Fibroblast of skin of scalp (primary cell): ENCODE measurements around the gene RABEP2.
A peak's percentile ranks its signal among the peaks of the same experiment; 100 is the strongest.
"Not testable (repeated sequence)": the region's sequence is repeated elsewhere in the genome, so short reads cannot be mapped to it uniquely, and the experiment has no call there.

Experiments
- DNase-seq: peaks from one replicate; pipeline ENCODE4 v3.0.0-alpha.2; 2013

The RABEP2 gene

DNA sequence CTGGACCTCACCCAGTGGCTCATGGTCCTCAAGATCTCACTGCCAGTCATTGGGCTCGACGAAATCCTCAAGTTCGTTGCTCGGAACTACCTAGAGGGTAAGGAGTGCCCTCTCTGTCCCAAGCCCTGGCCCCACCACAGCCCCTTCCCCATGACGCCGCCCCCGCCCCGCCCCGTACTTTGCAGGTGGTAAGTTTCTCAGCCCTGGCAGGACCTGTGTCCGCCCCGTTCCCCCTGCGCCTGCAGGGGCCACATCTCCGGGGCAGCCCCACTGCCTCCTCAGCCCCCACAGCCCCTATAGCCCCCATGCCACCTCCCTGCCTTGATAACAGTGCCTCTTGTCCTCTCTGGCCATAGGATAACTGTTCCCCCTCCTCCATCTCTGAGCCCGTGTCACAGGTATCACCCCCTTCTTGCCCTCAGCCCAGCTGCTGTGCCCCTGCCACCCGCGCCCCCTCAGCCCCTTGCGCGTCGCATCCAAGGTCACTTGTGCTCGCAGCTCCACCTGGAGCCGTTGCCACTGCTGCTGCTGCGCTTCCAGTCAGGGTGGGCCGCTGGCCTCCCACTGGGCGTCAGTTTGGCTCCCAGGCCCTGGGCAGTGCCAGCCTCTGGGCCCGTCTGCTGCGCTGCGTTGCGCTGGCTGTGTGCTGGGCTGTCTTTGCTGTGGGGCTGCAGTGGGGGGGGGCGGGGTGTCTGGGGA is 21.5 kb downstream of the RABEP2 start:
- DNase-seq, result no peak

DNA sequence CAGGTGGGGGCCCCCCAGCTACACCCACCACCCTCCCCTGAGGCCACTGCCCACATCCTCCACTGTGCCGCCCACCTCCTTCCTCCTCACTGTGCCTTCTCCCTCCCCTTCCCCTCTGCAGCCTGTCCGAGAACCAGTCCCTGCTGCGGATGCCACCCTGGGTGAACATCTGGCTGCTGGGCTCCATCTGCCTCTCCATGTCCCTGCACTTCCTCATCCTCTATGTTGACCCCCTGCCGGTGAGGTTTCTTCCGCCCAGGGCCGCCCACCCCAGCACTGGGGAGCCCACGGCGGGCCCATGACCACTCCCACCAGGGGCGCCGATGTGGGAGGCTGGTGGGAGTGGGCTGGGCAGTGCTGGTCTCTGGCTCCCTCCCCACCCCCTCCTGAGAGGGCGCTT is 22.1 kb downstream of the RABEP2 start:
- no peak for DNase-seq

DNA sequence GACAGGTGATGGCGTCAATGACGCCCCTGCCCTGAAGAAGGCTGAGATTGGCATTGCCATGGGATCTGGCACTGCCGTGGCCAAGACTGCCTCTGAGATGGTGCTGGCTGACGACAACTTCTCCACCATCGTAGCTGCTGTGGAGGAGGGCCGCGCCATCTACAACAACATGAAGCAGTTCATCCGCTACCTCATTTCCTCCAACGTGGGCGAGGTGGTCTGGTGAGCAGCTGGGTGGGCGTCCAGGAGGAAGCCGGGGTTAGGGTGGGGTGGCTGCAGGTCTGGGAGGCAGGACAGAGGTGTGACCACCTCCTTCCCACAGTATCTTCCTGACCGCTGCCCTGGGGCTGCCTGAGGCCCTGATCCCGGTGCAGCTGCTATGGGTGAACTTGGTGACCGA is 23.2 kb downstream of the RABEP2 start:
- no peak for DNase-seq

- DNase-seq, result no peak
Observed at GRCh38 chr16:28900601-28901000, 24.4 kb downstream of the RABEP2 start.

DNA sequence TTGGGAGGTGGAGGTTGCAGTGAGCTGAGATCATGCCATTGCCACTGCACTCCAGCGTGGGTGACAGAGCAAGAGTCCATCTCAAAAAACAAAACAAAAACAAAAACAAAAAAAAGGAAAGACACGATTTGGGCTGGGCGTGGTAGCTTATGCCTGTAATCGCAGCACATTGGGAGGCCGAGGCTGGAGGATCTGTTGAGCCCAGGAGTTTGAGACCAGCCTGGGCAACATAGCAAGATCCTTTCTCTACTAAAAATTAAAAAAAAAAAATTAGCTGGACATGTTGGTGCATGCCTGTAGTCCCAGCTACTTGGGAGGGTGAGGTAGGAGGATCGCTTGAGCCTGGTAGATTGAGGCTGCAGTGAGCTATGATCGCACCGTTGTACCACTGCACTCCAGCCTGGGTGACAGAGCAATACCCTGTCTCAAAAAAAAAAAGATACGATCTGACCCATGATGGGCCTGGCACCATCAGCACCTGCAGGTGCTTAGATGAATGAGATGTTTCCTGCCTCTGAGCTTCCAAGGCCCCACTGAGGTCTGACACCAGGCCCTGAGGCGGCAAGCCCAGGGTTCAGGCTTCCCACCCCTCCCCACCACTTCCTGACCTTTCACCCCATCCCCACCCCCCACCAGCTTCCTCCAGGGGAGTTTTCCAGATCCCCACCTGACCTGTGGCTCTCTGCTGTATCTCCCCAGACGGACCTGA is 25.0 kb downstream of the RABEP2 start:
- no peak for DNase-seq

DNA sequence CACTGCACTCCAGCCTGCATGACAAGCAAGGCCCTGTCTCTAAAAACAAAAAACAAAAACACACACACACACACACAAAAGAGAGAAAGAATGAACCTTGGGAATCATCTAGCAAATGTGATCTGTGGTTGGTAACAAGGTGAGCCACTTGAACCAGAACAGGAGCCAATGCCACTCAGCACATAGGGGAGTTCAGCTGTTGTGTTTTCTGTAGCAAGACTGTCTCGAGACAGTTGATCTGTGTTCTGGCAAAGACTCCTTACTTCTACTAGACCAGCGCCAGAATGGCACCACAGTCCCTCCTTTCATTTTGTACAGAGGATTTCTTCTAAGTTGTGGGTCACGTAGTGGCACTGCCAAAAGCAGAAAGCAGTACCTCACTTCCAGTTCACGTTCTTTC is 26.1 kb downstream of the RABEP2 start:
- DNase-seq, result no peak

- no peak for DNase-seq
Observed at GRCh38 chr16:28898266-28898665, 26.8 kb downstream of the RABEP2 start.

DNA sequence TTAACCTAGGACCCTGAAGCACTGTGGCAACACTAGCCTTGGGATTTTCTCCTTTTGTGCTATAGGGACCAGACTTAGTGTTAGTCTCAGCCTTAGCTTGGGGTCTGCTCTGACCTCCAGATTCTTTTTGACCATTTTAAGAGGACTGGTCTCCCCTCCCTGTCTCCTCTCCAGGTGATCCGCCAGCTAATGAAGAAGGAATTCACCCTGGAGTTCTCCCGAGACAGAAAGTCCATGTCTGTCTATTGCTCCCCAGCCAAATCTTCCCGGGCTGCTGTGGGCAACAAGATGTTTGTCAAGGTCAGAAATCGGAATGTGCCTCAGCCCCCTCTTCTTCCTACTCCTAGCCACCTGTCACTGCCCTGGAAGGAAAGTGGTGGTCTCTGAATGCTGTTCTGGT is 27.2 kb downstream of the RABEP2 start:
- DNase-seq, result no peak

- DNase-seq, result no peak
Observed at GRCh38 chr16:28895609-28896008, 29.4 kb downstream of the RABEP2 start.

DNA sequence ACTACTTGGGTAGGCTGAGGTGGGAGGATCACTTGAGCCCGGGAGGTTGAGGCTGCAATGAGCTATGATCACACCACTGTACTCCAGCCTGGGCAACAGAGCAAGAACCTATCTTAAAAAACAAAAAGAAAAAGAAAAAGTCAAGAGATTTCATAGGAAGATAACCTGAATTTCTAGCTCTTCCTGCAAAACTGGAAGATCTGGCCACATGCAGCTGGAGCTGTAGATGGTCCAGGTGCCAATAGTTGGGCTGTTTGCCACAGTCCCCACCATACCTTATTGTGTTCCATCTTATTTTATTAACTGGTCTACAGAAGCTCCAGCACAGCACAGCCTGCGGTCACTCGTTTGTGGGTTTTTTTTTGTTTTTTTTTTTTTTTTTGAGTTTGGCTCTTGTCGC is 31.7 kb downstream of the RABEP2 start:
- no peak for DNase-seq

DNA sequence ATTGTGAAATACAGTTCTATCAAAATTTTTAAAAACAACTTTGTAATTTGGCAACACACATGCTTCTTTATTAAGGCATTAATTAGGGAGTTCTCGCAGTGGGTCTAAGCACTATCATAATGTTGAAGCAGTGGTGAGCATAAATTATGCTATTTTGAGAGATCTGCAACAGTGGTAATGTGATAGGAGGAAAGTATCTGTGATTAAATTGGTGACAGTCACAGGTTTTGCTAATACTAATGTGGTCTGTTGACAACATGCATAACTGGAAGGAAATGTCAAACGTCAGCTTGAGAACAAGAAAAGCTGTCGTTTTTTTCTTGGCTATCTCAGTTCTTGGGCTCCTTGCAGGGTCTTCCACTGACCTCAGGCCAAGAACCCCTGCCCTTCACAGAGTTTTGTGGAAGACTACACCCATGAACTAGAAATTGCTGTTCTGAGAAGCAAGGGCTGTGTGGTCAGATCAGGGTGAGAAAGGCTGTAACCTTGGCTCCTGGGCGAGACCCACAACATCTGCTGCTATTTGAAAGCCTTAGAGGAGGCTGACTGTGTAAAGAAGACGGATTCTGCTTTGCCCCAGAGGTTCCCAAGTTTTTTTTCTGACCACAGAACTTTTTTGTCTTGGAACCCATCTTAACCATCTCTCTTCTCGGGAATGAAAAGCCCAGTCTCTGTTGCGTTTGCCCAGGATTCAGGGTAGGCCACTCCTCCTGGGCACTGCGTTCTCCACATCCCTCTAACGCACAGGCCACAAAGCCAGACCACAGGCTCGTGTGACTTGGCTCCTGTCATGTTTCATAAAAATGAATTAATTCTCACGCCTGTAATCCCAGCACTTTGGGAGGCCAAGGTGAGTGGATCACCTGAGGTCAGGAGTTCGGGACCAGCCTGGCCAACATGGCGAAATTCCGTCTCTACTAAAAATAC is 32.8 kb downstream of the RABEP2 start:
- DNase-seq, result no peak

DNA sequence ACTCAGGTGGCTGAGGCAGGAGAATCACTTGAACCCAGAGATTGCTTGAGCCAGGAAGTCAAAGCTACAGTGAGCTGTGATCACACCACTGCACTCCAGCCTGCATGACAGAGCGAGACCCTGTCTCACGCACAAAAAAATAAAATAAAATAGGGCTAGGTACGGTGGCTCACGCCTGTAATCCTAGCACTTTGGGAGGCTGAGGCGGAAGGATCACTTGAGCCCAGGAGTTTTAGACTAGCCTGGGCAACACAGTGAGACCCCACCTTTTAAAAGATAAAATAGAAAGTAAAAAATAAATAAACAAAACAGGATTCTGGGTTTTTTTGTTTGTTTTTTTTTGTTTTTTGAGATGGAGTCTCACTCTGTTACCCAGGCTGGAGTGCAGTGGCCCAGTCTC is 34.7 kb downstream of the RABEP2 start:
- not testable (repeated sequence) for DNase-seq

DNA sequence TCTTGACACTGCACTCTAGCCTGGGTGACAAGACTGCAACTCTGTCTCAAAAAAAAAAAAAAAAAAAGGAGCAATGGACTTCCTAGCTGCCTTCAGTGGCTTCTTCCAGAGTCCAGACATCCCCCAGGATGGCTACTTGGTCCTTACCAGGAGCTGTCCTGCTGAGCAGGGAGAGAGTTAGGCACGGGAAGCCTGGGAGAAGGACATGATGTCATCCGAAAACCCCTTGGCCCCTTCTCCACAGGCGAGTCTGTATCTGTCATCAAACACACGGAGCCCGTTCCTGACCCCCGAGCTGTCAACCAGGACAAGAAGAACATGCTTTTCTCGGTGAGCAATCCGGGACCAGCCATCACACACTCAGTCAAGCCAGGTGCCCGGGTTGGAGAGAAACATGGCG is 38.1 kb downstream of the RABEP2 start:
- DNase-seq, result no peak

- no peak for DNase-seq
Observed at GRCh38 chr16:28884045-28884444, 41.0 kb downstream of the RABEP2 start.

- DNase-seq, result no peak
Observed at GRCh38 chr16:28883221-28883996, 41.6 kb downstream of the RABEP2 start.

DNA sequence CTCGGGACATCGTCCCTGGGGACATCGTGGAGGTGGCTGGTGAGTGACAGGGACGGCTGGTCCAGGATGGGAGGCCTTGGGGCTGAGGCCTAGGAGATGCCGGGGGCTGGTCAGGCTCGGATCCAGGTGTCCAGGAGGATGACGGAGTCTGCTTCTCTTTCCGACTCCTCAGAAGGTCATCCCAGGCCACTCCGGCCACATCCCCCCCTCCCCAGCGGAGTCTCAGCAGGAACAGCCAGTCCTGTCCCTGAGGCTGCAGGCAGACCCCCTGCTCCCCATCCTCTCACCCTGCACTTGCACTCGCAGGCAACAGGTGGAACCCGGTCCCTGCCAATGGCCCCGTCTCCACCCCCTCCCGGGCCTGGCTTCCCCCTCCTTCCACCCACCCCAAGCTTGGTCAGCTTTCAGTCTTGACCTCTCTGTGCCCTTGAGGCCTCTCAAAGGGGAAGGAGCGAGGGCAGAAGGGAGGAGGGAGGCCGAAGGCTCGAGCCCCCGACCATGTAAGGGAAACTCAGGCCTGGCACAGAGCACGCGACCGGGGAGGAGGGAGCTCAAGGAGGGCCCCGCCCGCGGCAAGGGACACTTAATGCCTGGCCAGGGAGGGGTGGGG is 42.4 kb downstream of the RABEP2 start:
- no peak for DNase-seq

- DNase-seq, result not testable (repeated sequence)
Observed at GRCh38 chr16:28881565-28881964, 43.5 kb downstream of the RABEP2 start.

DNA sequence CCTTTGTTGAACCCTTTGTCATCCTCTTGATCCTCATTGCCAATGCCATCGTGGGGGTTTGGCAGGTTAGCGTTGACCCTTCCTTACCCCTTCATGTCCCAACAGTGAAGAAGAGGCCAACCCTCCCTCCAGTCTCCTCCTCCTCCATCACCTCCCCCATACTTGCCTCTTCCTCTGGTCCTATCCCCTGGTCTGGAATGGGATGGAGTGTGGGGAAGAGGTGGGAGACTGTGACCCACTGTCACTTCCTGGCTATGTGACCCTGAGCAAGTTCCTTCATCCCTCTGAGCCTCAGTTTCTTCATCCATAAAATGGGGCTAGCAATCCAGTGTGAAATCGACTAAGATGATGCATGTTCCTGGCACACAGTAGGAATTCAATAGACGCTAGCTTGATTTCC is 44.1 kb downstream of the RABEP2 start:
- no peak for DNase-seq

DNA sequence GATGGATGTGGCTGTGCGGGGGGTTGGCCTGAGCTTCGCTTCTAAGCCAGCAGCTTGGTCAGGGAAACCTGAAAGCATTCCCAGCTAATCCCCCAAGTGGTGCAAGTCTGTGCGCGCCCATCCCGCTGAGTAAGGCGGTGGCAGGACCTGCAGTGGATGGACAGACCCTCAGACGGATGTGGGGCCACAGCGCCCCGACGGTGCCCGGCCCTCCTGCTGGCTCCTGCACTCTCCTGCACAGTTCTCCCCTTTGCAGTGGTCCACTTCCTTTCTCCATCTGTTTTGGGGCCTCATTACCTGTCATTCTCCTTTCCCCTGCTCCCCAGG is 44.5 kb downstream of the RABEP2 start:
- no peak for DNase-seq

DNA sequence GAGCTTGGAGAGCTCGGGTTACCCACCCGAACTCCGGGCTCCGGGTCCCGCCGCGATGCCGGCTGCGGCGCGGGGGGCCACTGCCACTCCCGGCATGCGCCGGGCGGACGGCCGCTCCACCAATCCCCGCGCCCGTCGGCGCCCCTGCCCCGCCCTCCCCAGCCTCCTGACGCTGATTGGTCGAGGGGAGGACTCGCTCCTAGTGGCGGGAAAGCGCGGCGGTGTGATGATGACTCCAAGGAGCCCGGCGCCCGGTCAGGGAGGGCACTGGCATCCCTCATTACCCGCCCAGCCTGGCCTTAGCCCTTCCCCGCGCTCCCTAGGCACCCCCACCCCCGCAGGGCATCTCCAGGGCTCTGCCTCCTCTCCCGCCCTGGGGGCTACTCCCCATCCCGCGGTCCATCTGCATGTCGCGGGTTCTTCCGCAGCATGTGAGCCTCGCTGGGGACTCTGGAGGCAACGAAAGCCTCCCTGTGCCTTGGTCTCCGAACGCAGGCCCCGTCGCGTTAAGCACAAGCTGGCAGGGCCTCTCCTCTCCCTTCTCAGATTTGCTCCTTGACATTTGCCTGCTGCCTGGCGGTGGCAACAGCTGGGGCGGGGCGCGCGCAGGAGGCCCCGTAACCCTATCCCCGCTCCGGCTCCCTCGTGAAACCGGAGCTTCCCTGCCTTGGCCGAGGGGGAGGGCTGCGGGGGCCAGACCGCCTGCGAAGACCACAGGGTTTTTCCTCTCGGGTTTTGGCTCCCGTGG is 45.0 kb downstream of the RABEP2 start:
- DNase-seq, result peak; percentile 87

- no peak for DNase-seq
Observed at GRCh38 chr16:28879261-28879840, 45.7 kb downstream of the RABEP2 start.
